PC-3 (cell line): ENCODE results near the gene SNTG2. TPM values are rescaled to one million over a fixed set of nuclear protein-coding genes. Genes with fewer than 3 reads are reported as not detected.

Experiments
- ATAC-seq: fragments of 200-7000 bp; cut with Tn5 transposase; 2 replicates; pipeline ENCODE4 v1.9.1; 2020; ENCODE audit warnings: mild to moderate bottlenecking, moderate library complexity
- BruUV-seq: library from RNA; stranded (reverse); fragments of 400-500 nt; replicated peaks from 2 replicates; lab custom pipeline; 2021; lab: Mats Ljungman, UMichigan
- CTCF ChIA-PET: fragments of 300-600 bp; sonication (Branson Sonifier 250); formaldehyde crosslinking; loops from one replicate; lab custom pipeline; 2022; ENCODE audit warnings: antibody characterized with exemption; lab: Charles Lee
- POLR2A ChIA-PET: fragments of 300-600 bp; sonication (Branson Sonifier 250); formaldehyde crosslinking; loops from one replicate; lab custom pipeline; 2022; ENCODE audit warnings: antibody characterized with exemption; ENCODE audit not compliant: unreplicated experiment; lab: Charles Lee
- DNase-seq: peaks from one replicate; pipeline ENCODE4 v3.0.0-alpha.2; 2015
- H2AFZ ChIP-seq: fragments of 300-600 bp; sonication (generic); 2 replicates; pipeline ENCODE4 v1.6.0; 2016; ENCODE audit warnings: antibody characterized with exemption, low read length
- H3F3A ChIP-seq: fragments of 300-600 bp; sonication (generic); one replicate; pipeline ENCODE4 v1.6.0; 2017; ENCODE audit warnings: antibody characterized with exemption, low read length, control low read depth, mild to moderate bottlenecking; ENCODE audit not compliant: unreplicated experiment
- H3K27ac ChIP-seq: fragments of 300-600 bp; sonication (generic); 2 replicates; pipeline ENCODE4 v1.5.1; 2016; ENCODE audit warnings: mild to moderate bottlenecking, low read length
- H3K27me3 ChIP-seq: fragments of 300-600 bp; sonication (generic); 2 replicates; pipeline ENCODE4 v1.6.1; 2016; ENCODE audit warnings: low read length, mixed read lengths
- H3K36me3 ChIP-seq: fragments of 300-600 bp; sonication (generic); 2 replicates; pipeline ENCODE4 v1.6.1; 2016; ENCODE audit warnings: low read depth, mixed run types, low read length, mixed read lengths
- H3K4me1 ChIP-seq: fragments of 300-600 bp; sonication (generic); 2 replicates; pipeline ENCODE4 v1.5.1; 2016; ENCODE audit warnings: low read length; ENCODE audit not compliant: insufficient read depth
- H3K4me2 ChIP-seq: fragments of 300-600 bp; sonication (generic); 2 replicates; pipeline ENCODE4 v1.6.0; 2016; ENCODE audit warnings: low read length
- H3K4me3 ChIP-seq: fragments of 300-600 bp; sonication (generic); 2 replicates; pipeline ENCODE4 v1.5.1; 2016; ENCODE audit warnings: mild to moderate bottlenecking, low read length, mixed read lengths
- H3K79me2 ChIP-seq: fragments of 300-600 bp; sonication (generic); 2 replicates; pipeline ENCODE4 v1.6.1; 2017; ENCODE audit warnings: low read length, mixed read lengths
- H3K9ac ChIP-seq: fragments of 300-600 bp; sonication (generic); 2 replicates; pipeline ENCODE4 v1.6.0; 2016; ENCODE audit warnings: mild to moderate bottlenecking, low read length
- H3K9me2 ChIP-seq: fragments of 300-600 bp; sonication (generic); replicated peaks from 2 replicates; pipeline ENCODE4 v1.6.1; 2016; ENCODE audit warnings: mixed run types, low read length, mixed read lengths
- H3K9me3 ChIP-seq: fragments of 300-600 bp; sonication (generic); 2 replicates; pipeline ENCODE4 v1.6.1; 2016; ENCODE audit warnings: low read length, mixed read lengths
- H4K20me1 ChIP-seq: fragments of 300-600 bp; sonication (generic); 2 replicates; pipeline ENCODE4 v1.6.1; 2016; ENCODE audit warnings: low read length, mixed read lengths
- CTCF ChIP-seq: fragments of 300-600 bp; sonication (generic); conservative IDR thresholded peaks from 2 replicates; pipeline ENCODE4 v1.5.1; 2017; ENCODE audit warnings: antibody characterized with exemption, low read depth, mild to moderate bottlenecking, low read length
- EZH2 ChIP-seq: fragments of 300-600 bp; sonication (generic); IDR thresholded peaks from one replicate; pipeline ENCODE4 v1.6.1; 2017; ENCODE audit warnings: antibody characterized with exemption, mild to moderate bottlenecking, low read length; ENCODE audit not compliant: unreplicated experiment
- EZH2phosphoT487 ChIP-seq: fragments of 300-600 bp; sonication (generic); IDR thresholded peaks from 2 replicates; pipeline ENCODE4 v1.6.1; 2018; ENCODE audit warnings: mild to moderate bottlenecking, antibody characterized with exemption, low read length, borderline replicate concordance
- intact Hi-C: fragments of 100-400 bp; cut with micrococcal nuclease; formaldehyde crosslinking; loops from 2 replicates; pipeline ENCODE4 v1.9.0; 2023
- total RNA-seq: library from RNA; depleted of rRNA; stranded (reverse); fragments of >200 nt; gene quantifications from 2 replicates; pipeline ENCODE4 v1.2.3, GENCODE V29; 2014

SNTG2 gene
- total RNA-seq, 1 experiment from 2014 or later: not detected

- no peak overlapping the region for H2AFZ ChIP-seq
- no peak overlapping the region for H3K27ac ChIP-seq
- ATAC-seq (no peak), DNase-seq (no peak)
- peaks cover 92% of the 10 kb centered on the region for H3K27me3 ChIP-seq
- H3K4me2 ChIP-seq: no peak overlapping the region
- no peaks in the 10 kb centered on the region for H3K9me3 ChIP-seq
- intact Hi-C loops: no loop called here
- H3K9ac ChIP-seq: no peak overlapping the region
- H3K4me3 ChIP-seq: no peak overlapping the region
- no TSS peak for BruUV-seq
- H4K20me1 ChIP-seq: no peaks in the 10 kb centered on the region
- H3F3A ChIP-seq: no peaks in the 10 kb centered on the region
- ChIA-PET POLR2A (no interaction called here), CTCF (no interaction called here)
- TF ChIP-seq CTCF (no peak), EZH2 (no peak), EZH2phosphoT487 (no peak)
- H3K36me3 ChIP-seq: no peaks in the 10 kb centered on the region
- H3K9me2 ChIP-seq: no peaks in the 10 kb centered on the region
- no peaks in the 10 kb centered on the region for H3K79me2 ChIP-seq
- H3K4me1 ChIP-seq: no peaks in the 10 kb centered on the region
Measured at GRCh38 chr2:1406434-1406833, 455.8 kb downstream of the SNTG2 start.

GRCh38 chr2:1407950-1408675 lies 457.5 kb downstream of the SNTG2 start:
- BruUV-seq: no TSS peak
- H3K4me3 ChIP-seq: no peak overlapping the region
- no peak for DNase-seq
- no peak overlapping the region for H3K4me2 ChIP-seq
- CTCF ChIA-PET: no interaction called here
- no peaks in the 10 kb centered on the region for H4K20me1 ChIP-seq
- H3K27ac ChIP-seq: no peak overlapping the region
- POLR2A ChIA-PET: no interaction called here
- H3K9me2 ChIP-seq: no peaks in the 10 kb centered on the region
- intact Hi-C loops: no loop called here
- peaks cover 92% of the 10 kb centered on the region for H3K27me3 ChIP-seq
- no peaks in the 10 kb centered on the region for H3K9me3 ChIP-seq
- no peaks in the 10 kb centered on the region for H3K79me2 ChIP-seq
- ATAC-seq: no peak
- no peak for TF ChIP-seq CTCF
- TF ChIP-seq EZH2phosphoT487: no peak
- no peak for TF ChIP-seq EZH2
- H2AFZ ChIP-seq: no peak overlapping the region
- H3K9ac ChIP-seq: no peak overlapping the region
- no peaks in the 10 kb centered on the region for H3F3A ChIP-seq
- H3K4me1 ChIP-seq: no peaks in the 10 kb centered on the region
- H3K36me3 ChIP-seq: no peaks in the 10 kb centered on the region

- H2AFZ ChIP-seq: no peak within 1 kb of the TSS
- no peak within 1 kb of the TSS for H3K4me2 ChIP-seq
- no peak for TF ChIP-seq CTCF
- no peak for TF ChIP-seq EZH2
- no peak for TF ChIP-seq EZH2phosphoT487
- H3K9me3 ChIP-seq: no peaks in the 10 kb centered on the region
- ATAC-seq (no peak), DNase-seq (no peak)
- H3K79me2 ChIP-seq: no peaks in the 10 kb centered on the region
- peaks cover 62% of the 10 kb centered on the region for H3K27me3 ChIP-seq
- H3F3A ChIP-seq: no peaks in the 10 kb centered on the region
- H3K27ac ChIP-seq: no peak within 1 kb of the TSS
- intact Hi-C loops: no loop called here
- H3K36me3 ChIP-seq: no peaks in the 10 kb centered on the region
- BruUV-seq: no TSS peak
- H3K9ac ChIP-seq: no peak within 1 kb of the TSS
- no peak within 1 kb of the TSS for H3K4me3 ChIP-seq
- H3K9me2 ChIP-seq: no peaks in the 10 kb centered on the region
- H3K4me1 ChIP-seq: no peaks in the 10 kb centered on the region
- POLR2A ChIA-PET: no interaction called here
- no peaks in the 10 kb centered on the region for H4K20me1 ChIP-seq
- CTCF ChIA-PET: no interaction called here
Measured at GRCh38 chr2:1413156-1413710, 462.6 kb downstream of the SNTG2 start, which contains the start of gene TPO. Gene TPO, plus strand, starts transcription at chr2:1413463. Its CDS starts 946 bp downstream, at chr2:1414409.
